PFSK-1 (cell line): ENCODE data around the gene FRMPD4.

Source experiments
- FOXP2 ChIP-seq: optimal IDR thresholded peaks from 2 replicates; pipeline ENCODE3; 2011; ENCODE audit warnings: borderline replicate concordance, control low read depth, inconsistent platforms; ENCODE audit not compliant: insufficient read depth; ENCODE audit errors: extremely low read length, extremely low read depth
- POLR2AphosphoS5 ChIP-seq: IDR thresholded peaks from 2 replicates; pipeline ENCODE4 v1.6.1; 2012; ENCODE audit warnings: low read depth, mild to moderate bottlenecking, control low read depth, low read length, moderate library complexity
- SIN3A ChIP-seq: IDR thresholded peaks from 2 replicates; pipeline ENCODE4 v1.6.1; 2012; ENCODE audit warnings: mild to moderate bottlenecking, low read length, moderate library complexity, borderline replicate concordance; ENCODE audit not compliant: insufficient read depth

GRCh38 chrX:12400218-12400617 is 261.9 kb downstream of the FRMPD4 start:
- no peak for TF ChIP-seq POLR2AphosphoS5
- TF ChIP-seq SIN3A: no peak
- no peak for TF ChIP-seq FOXP2
